OCI-LY7 (cell line): ENCODE measurements around the gene SH3RF3. TPM values are rescaled to one million over a fixed set of nuclear protein-coding genes. Genes with fewer than 3 reads are reported as not detected.

ENCODE experiments used
- BruUV-seq: library from RNA; stranded (reverse); fragments of 400-500 nt; replicated peaks from 2 replicates; lab custom pipeline; 2021; lab: Mats Ljungman, UMichigan
- CTCF ChIA-PET: fragments of 300-600 bp; sonication (Branson Sonifier 250); formaldehyde crosslinking; loops from one replicate; lab custom pipeline; 2022; ENCODE audit warnings: antibody characterized with exemption; ENCODE audit not compliant: unreplicated experiment; lab: Charles Lee
- POLR2A ChIA-PET: fragments of 300-600 bp; sonication (Branson Sonifier 250); formaldehyde crosslinking; loops from one replicate; lab custom pipeline; 2022; ENCODE audit warnings: antibody characterized with exemption; lab: Charles Lee
- DNase-seq: peaks from one replicate; pipeline ENCODE4 v3.0.0-alpha.2; 2015; ENCODE audit warnings: low spot score
- H2AFZ ChIP-seq: fragments of 200-600 bp; sonication (generic), shearing (Covaris generic); 2 replicates; pipeline ENCODE4 v1.6.1; 2014; ENCODE audit warnings: mild to moderate bottlenecking, antibody characterized with exemption, low read length, moderate library complexity
- H3K27ac ChIP-seq: fragments of 200-600 bp; sonication (generic); 2 replicates; pipeline ENCODE4 v1.5.1; 2014; ENCODE audit warnings: mixed run types, low read depth, mild to moderate bottlenecking, moderate library complexity, low read length, inconsistent platforms; ENCODE audit not compliant: poor library complexity, severe bottlenecking
- H3K36me3 ChIP-seq: fragments of 200-600 bp; sonication (generic); 2 replicates; pipeline ENCODE4 v1.6.1; 2014; ENCODE audit warnings: mild to moderate bottlenecking, antibody characterized with exemption, low read length, moderate library complexity, mixed read lengths; ENCODE audit not compliant: insufficient read depth
- H3K4me1 ChIP-seq: fragments of 200-600 bp; sonication (generic); 2 replicates; pipeline ENCODE4 v1.5.1; 2014; ENCODE audit warnings: mild to moderate bottlenecking, low read length; ENCODE audit not compliant: insufficient read depth, poor library complexity, severe bottlenecking
- H3K4me2 ChIP-seq: fragments of 200-600 bp; sonication (generic); 2 replicates; pipeline ENCODE4 v1.6.1; 2014; ENCODE audit warnings: mild to moderate bottlenecking, low read length
- H3K4me3 ChIP-seq: fragments of 200-600 bp; sonication (generic); 2 replicates; pipeline ENCODE4 v1.5.1; 2014; ENCODE audit warnings: mild to moderate bottlenecking, low read depth, low read length; ENCODE audit not compliant: poor library complexity, severe bottlenecking
- H3K79me2 ChIP-seq: fragments of 200-600 bp; sonication (generic); 2 replicates; pipeline ENCODE4 v1.6.1; 2016; ENCODE audit warnings: low read depth, mild to moderate bottlenecking, low read length, moderate library complexity, mixed read lengths; ENCODE audit not compliant: insufficient read depth
- H3K9me2 ChIP-seq: fragments of 200-600 bp; sonication (generic); 2 replicates; pipeline ENCODE4 v1.6.1; 2016; ENCODE audit warnings: mild to moderate bottlenecking, low read length, mixed read lengths; ENCODE audit not compliant: insufficient read depth
- H3K9me3 ChIP-seq: fragments of 200-600 bp; sonication (generic); 2 replicates; pipeline ENCODE4 v1.6.1; 2014; ENCODE audit warnings: mild to moderate bottlenecking, mixed run types, low read length, mixed read lengths
- H4K20me1 ChIP-seq: fragments of 200-600 bp; sonication (generic); 2 replicates; pipeline ENCODE4 v1.6.1; 2014; ENCODE audit warnings: mild to moderate bottlenecking, antibody characterized with exemption, low read length, moderate library complexity, mixed read lengths; ENCODE audit not compliant: insufficient read depth
- CTCF ChIP-seq: fragments of 200-600 bp; sonication (generic); conservative IDR thresholded peaks from 2 replicates; pipeline ENCODE4 v1.5.1; 2014; ENCODE audit warnings: mild to moderate bottlenecking, antibody characterized with exemption, low read length, moderate library complexity, mixed read lengths
- EZH2phosphoT487 ChIP-seq: fragments of 200-600 bp; sonication (generic); IDR thresholded peaks from 2 replicates; pipeline ENCODE4 v1.6.1; 2018; ENCODE audit warnings: low read depth, borderline replicate concordance, mild to moderate bottlenecking, mixed run types, antibody characterized with exemption, low read length, moderate library complexity, mixed read lengths
- intact Hi-C: fragments of 100-400 bp; cut with micrococcal nuclease; formaldehyde crosslinking; loops from one replicate; pipeline ENCODE4 v1.10.0; 2022; ENCODE audit not compliant: unreplicated experiment
- total RNA-seq, 2 experiments: library from RNA; depleted of rRNA in 1 of 2; stranded (reverse); fragments of >200 nt in 1 of 2; shearing (Covaris generic) in 1 of 2; gene quantifications; 2 replicates each; pipeline ENCODE4 v1.2.3, GENCODE V29; 2014 to 2022

SH3RF3 gene
- total RNA-seq, 2 experiments from 2014 or later = not detected

- no TSS peak for BruUV-seq
- no peaks in the 10 kb centered on the region for H3K9me3 ChIP-seq
- no peak overlapping the region for H3K4me3 ChIP-seq
- no peak for DNase-seq
- H4K20me1 ChIP-seq = no peaks in the 10 kb centered on the region
- no peaks in the 10 kb centered on the region for H3K4me1 ChIP-seq
- CTCF ChIA-PET = no interaction called here
- H3K9me2 ChIP-seq = no peaks in the 10 kb centered on the region
- H2AFZ ChIP-seq = no peak overlapping the region
- TF ChIP-seq CTCF = no peak
- no peak for TF ChIP-seq EZH2phosphoT487
- intact Hi-C loops = loop anchor here (10.0 kb wide), 1 partner anchor 78 kb away; no protein-coding TSS in a partner anchor
- no peak overlapping the region for H3K4me2 ChIP-seq
- no peaks in the 10 kb centered on the region for H3K79me2 ChIP-seq
- POLR2A ChIA-PET = no interaction called here
- H3K27ac ChIP-seq = no peak overlapping the region
- H3K36me3 ChIP-seq = no peaks in the 10 kb centered on the region
Measured at GRCh38 chr2:109212836-109213563, 84.0 kb downstream of the SH3RF3 start.

GRCh38 chr2:109213646-109214433 is 84.8 kb downstream of the SH3RF3 start:
- no peak for DNase-seq
- no peaks in the 10 kb centered on the region for H3K79me2 ChIP-seq
- no peaks in the 10 kb centered on the region for H3K9me3 ChIP-seq
- CTCF ChIA-PET = no interaction called here
- H3K36me3 ChIP-seq = no peaks in the 10 kb centered on the region
- no peak overlapping the region for H3K4me3 ChIP-seq
- no peak overlapping the region for H2AFZ ChIP-seq
- TF ChIP-seq CTCF = no peak
- TF ChIP-seq EZH2phosphoT487 = no peak
- H4K20me1 ChIP-seq = no peaks in the 10 kb centered on the region
- no peaks in the 10 kb centered on the region for H3K4me1 ChIP-seq
- BruUV-seq = no TSS peak
- intact Hi-C loops = loop anchor here (10.0 kb wide), 1 partner anchor 79 kb away; no protein-coding TSS in a partner anchor
- POLR2A ChIA-PET = no interaction called here
- no peak overlapping the region for H3K27ac ChIP-seq
- H3K9me2 ChIP-seq = no peaks in the 10 kb centered on the region
- H3K4me2 ChIP-seq = no peak overlapping the region
